IPS-18c (cell line): Measurements from ENCODE around the gene SPRING1.

Experiments used
- H3K4me3 ChIP-seq: 2 replicates; pipeline ENCODE4 v1.7.0; 2013; ENCODE audit warnings: low read depth, mild to moderate bottlenecking, low read length, moderate library complexity; ENCODE audit not compliant: insufficient read depth
- H3K9me3 ChIP-seq: one replicate; pipeline ENCODE4 v1.6.1; 2013; ENCODE audit warnings: mild to moderate bottlenecking, low read length, moderate library complexity; ENCODE audit not compliant: control insufficient read depth, insufficient read depth

SPRING1 gene

GRCh38 chr12:116697305-116697704 is 40.6 kb downstream of the SPRING1 start:
- no peak overlapping the region for H3K4me3 ChIP-seq
- H3K9me3 ChIP-seq, result no peaks in the 10 kb centered on the region

GRCh38 chr12:116695464-116695725 is 42.5 kb downstream of the SPRING1 start:
- H3K4me3 ChIP-seq, result no peak overlapping the region
- H3K9me3 ChIP-seq, result no peaks in the 10 kb centered on the region

GRCh38 chr12:116694653-116695463 is 43.0 kb downstream of the SPRING1 start:
- no peak overlapping the region for H3K4me3 ChIP-seq

GRCh38 chr12:116693286-116694227 is 44.3 kb downstream of the SPRING1 start:
- H3K4me3 ChIP-seq, result peak overlapping the region; percentile 46; the same call in 1 of the 2 replicates

More at GRCh38 chr12:116694653-116695463, 43.0 kb downstream of the SPRING1 start:
- H3K9me3 ChIP-seq, result no peaks in the 10 kb centered on the region

GRCh38 chr12:116692605-116693004 is 45.3 kb downstream of the SPRING1 start:
- no peak overlapping the region for H3K4me3 ChIP-seq
- H3K9me3 ChIP-seq, result no peaks in the 10 kb centered on the region

More at GRCh38 chr12:116693286-116694227, 44.3 kb downstream of the SPRING1 start:
- no peaks in the 10 kb centered on the region for H3K9me3 ChIP-seq

GRCh38 chr12:116691636-116692035 is 46.2 kb downstream of the SPRING1 start:
- Histone ChIP-seq H3K9me3 (no peaks in the 10 kb centered on the region), H3K4me3 (no peak overlapping the region)

GRCh38 chr12:116691205-116691604 is 46.7 kb downstream of the SPRING1 start:
- Histone ChIP-seq H3K4me3 (no peak overlapping the region), H3K9me3 (no peaks in the 10 kb centered on the region)

GRCh38 chr12:116689979-116690744 is 47.7 kb downstream of the SPRING1 start:
- Histone ChIP-seq H3K4me3 (no peak overlapping the region), H3K9me3 (no peaks in the 10 kb centered on the region)

- Histone ChIP-seq H3K9me3 (no peaks in the 10 kb centered on the region), H3K4me3 (no peak overlapping the region)
Observed at GRCh38 chr12:116689521-116689920, 48.3 kb downstream of the SPRING1 start.
